ENCODE measurements around the gene GARIN3.
"Not testable (repeated sequence)": the region's sequence is repeated elsewhere in the genome, so short reads cannot be mapped to it uniquely, and the experiment has no call there.

The GARIN3 gene

DNA sequence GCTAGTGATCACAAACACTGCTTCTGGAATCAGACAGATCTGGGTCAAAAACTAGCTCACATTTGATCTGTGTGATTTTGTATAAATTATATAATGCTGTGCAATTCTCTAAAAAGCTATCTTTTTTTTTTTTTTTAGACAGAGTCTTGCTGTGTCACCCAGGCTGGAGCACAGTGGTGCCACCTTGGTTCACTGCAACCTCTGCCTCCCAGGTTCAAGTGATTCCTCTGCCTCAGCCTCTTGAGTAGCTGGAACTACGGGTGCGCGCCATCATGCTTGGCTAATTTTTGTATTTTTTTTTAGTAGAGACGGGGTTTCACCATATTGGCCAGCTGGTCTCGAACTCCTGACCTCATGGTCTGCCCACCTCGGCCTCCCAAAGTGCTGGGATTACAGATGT lies 19.1 kb upstream of the GARIN3 start:
- not testable (repeated sequence) for DNase-seq (ENCODE audit: low spot score)

GRCh38 chr5:157184117-157184670 lies 18.1 kb upstream of the GARIN3 start:
- no peak for DNase-seq (ENCODE audit: low spot score)

DNA sequence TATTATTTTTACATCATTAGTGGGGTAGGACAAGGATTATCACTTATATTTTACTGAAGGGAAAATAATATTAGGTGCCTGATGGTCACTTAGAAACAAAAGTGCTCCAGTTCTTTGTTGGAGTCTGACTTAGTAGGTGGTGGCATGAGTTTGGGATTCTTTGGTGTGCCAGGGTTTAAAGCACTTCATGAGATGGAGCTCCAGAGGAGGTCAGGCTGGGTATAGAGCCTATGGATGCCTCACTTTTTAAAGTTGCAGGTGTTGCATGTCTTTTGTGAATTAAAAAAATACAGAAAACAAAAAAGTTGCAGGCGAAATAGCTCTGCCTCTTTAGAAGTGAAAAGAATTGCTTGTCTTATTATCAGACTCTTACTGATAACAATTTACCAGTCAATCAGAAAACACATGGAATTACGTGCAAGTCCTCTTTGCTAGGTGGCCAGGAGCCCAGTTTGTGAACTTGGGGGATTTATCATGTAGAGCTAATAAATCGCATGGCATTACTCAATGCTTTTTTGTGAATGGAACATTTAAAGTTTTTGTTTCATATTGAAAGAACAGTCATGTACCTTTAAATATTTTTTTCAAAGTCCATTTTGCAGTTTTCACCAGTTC lies 16.2 kb upstream of the GARIN3 start:
- DNase-seq (ENCODE audit: low spot score), result no peak

GRCh38 chr5:157180374-157181264 lies 14.6 kb upstream of the GARIN3 start, which contains the start of gene ITK:
Gene ITK, plus strand, starts transcription at chr5:157180840. Its CDS starts 138 bp downstream, at chr5:157180978.
- no peak for DNase-seq (ENCODE audit: low spot score)

GRCh38 chr5:157178966-157179365 lies 12.9 kb upstream of the GARIN3 start:
- DNase-seq (ENCODE audit: low spot score), result no peak

DNA sequence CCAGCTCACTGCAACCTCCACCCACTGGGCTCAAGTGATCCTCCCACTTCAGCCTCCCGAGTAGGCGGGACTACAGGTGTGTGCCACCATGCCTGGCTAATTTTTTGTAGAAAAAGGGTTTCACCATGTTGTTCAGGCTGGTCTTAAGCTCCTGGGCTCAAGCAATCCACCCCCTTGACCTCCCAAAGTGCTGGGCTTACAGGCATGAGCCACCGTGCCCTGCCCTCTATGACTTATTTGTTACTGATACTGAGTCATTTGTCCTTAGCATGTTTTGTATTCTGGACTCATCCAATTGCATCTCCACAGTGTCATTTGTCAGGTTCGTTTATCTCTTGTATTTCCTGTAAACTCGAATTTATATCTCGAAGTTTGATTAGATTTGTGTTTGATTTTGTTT lies 11.9 kb upstream of the GARIN3 start:
- DNase-seq (ENCODE audit: low spot score), result no peak

DNA sequence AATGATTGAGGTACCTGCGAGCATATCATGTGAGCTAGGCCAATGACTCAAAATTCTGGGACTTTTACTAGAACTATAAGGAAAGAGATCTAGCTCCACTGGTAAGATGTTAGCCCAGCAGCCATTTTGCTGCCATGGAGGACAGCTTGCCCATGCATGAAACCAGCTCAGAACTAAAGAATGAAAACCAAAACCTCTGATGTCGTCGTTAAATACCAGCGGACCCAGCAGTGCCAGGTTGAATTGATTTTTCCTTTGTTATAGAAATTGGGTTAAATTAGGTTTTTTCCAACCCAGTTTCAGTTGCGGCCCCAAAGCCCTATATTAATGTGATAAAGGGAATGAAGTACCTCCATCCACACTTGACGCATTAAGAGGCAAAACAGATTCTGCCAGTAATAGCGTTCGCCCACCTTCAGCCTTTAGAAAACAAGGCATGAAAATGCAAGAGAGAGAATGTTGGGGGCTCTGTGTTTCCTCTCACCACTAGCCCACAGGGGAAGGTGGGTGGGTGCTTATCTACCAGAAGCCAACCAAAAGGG lies 9.1 kb upstream of the GARIN3 start:
- DNase-seq (ENCODE audit: low spot score), result no peak

DNA sequence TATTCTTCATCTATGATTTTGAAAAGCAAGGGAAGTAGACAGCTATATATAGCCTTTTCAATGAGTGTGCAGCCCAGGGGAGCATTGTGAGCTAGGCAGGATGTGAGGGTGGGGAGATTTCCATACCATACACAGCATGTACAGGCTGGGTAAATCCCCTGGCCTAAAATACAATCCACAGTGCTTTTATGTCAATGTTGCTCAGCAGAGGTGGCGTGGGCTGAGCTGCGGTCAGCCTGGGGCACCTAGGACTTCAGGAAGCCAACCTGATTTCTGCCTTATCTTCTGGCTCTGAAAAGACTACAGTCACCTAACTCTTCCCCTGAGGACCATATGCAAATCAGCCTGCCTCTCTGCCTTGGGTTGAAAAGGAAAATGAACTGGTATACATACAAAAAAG lies 6.3 kb upstream of the GARIN3 start:
- no peak for DNase-seq (ENCODE audit: low spot score)

DNA sequence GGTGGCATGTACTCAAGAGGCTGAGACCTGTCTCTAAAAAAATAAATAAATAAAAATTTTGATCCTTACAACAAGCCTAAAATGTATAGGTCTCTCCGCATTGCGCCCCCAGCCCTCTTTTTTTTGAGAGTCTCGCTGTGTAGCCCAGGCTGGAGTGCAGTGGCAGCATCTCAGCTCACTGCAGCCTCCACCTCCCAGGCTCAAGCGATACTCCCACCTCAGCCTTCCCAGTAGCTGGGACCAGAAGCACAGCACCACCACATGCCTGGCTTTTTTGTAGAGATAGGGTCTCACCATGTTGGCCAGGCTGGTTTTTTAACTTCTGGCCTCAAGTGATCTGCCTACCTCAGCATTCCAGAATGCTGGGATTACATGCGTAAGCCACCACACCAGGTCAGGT lies 2.2 kb upstream of the GARIN3 start:
- DNase-seq (ENCODE audit: low spot score), result no peak

GRCh38 chr5:157167214-157167621 lies 1.2 kb upstream of the GARIN3 start:
- DNase-seq (ENCODE audit: low spot score), result no peak

DNA sequence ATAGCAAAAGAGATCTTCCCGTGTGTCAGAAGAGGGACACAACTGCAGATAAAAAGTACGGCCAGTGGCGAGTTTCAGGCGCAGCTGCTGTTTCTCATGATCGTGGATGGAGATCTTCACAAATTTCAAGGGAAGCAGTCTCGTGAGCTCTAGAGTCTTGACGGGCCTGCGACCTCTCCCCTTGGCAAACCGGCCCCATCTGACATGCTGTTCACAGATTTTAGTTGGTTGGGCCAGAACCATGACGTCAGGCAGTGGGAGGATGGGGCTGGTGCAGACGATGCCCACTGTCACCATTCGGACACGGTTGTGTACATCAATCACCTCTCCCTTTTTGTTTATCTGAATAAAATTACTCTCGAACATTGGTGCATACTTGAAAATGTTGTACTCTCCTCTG lies 396 bp downstream of the GARIN3 start:
- DNase-seq (ENCODE audit: low spot score), result no peak

DNA sequence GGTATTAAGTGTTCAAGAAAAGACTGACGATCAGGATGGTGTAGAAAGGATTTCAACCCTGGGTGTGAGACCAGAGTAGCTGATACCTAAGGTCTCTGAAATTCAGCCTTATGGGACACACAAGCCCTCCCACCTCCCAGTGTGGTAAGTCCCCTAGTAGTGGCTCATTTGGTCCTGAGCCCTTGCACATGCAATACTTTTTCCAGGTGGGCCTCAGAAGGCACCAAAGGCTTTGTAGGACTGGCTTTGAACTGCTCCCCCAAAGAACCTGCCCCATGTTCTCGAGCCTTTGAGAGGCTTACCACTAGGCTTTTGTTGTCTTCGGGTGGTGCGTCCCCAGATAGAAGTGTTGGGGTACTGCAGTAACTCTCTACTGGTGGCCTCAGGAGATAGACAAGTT lies 803 bp downstream of the GARIN3 start:
- DNase-seq (ENCODE audit: low spot score), result no peak

DNA sequence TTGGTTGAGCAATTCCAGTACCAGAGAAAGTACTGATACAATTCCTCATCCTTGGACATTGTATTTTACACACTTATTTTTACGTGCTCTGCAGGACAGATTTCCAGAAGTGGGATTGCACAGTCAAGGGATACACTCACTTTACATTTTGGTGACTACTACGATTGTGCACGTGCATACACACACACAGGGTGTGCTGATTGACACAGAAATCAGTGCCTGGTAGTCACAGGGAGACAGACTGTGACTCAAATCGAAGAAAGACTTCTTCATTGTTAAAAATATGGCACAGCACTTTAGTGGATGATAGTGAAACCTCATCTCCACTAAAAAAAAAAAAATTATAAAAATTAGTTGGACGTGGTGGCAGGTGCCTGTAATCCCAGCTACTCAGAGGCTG lies 1.5 kb downstream of the GARIN3 start:
- no peak for DNase-seq (ENCODE audit: low spot score)

- DNase-seq (ENCODE audit: low spot score), result no peak
Measured at GRCh38 chr5:157162919-157163510, 3.0 kb downstream of the GARIN3 start.

GRCh38 chr5:157161996-157162395 lies 4.1 kb downstream of the GARIN3 start:
- no peak for DNase-seq (ENCODE audit: low spot score)

- no peak for DNase-seq (ENCODE audit: low spot score)
Measured at GRCh38 chr5:157160001-157160400, 6.1 kb downstream of the GARIN3 start.

DNA sequence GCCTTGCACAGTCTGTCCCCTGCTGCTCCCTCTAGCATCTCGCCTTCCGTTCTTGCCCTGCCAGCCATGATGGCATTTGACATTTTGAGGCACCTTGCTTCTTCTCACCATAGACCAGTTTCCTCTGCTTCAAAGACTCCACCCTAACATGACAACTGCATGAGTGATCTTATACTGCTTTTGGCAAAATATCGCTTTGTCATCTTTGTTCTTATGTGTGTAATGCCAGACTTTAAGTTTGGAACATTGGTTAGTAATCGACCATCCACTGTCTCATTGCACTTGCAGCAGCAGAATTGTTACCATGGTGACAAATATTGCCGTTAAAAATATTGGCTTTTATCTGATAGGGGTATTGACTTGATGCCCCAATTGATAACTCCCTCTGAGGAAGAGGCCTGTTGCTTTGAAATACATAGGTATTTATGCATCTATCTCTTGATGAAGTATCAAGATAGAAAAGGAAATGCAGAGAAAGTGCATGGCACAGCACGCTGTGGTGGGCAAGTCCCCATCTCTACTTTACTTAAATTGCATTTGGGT lies 6.8 kb downstream of the GARIN3 start:
- no peak for DNase-seq (ENCODE audit: low spot score)

DNA sequence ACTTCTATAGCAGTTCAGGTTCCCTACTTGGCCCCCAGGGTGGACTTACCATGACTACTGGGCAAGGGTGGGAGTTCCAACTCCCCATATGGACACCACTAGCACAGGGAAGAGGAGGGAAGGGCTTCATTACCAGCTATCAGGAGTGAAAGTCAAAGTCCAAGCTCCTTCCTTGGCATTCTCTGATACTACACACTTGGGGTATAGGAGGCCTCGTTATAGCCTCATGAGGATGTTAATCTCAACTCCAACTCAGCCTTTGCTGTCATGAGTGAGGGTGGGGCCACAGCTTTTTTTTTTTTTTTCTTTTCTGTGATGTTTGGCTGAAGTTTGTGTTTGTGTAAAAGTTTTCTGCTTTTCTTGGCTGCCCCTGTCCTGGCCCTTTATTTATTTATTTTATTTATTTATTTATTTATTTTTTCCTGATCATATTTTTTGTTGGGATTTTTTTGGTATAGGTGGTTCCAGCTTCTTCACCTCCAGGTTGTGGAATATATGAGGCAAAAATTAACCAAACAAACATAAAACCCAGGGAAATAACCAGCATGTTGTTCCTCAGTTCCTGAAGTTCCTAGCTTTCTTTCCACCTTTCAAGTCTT lies 8.7 kb downstream of the GARIN3 start:
- DNase-seq (ENCODE audit: low spot score), result no peak

DNA sequence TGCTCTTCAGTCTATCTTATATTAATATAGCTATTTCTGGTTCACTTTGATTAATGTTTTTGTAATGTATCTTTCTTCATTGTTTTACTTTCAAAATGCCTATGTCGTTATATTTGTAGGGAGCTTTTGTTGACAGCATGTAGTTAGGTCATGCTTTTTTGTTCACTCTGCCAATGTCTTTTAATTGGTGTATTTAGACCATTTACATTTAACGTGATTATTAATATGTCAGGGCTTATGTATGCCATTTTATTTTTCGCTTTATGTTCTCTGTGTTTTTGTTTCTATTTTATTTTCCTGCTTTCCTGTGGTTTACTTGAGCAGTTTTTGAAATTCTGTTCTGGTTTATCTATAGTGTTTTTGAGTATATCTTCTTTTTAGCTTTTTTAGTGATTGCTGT lies 10.8 kb downstream of the GARIN3 start:
- no peak for DNase-seq (ENCODE audit: low spot score)

DNA sequence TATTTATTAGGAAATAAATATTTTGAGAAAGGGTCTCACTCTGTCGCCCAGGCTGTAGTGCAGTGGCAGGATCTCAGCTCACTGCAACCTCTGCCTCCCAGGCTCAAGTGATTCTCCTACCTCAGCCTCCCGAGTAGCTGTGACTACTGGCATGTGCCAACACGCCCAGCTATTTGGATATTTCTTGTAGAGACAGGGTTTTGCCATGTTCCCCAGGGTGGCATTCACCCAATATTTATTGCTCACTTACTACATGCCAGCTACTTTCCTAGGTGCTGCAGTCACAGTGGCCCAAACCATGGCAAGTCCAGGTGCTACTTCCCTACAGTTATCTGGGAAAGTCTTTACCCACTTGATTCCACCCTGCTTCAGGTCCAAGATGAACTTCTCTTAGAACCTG lies 15.1 kb downstream of the GARIN3 start:
- no peak for DNase-seq (ENCODE audit: low spot score)

DNA sequence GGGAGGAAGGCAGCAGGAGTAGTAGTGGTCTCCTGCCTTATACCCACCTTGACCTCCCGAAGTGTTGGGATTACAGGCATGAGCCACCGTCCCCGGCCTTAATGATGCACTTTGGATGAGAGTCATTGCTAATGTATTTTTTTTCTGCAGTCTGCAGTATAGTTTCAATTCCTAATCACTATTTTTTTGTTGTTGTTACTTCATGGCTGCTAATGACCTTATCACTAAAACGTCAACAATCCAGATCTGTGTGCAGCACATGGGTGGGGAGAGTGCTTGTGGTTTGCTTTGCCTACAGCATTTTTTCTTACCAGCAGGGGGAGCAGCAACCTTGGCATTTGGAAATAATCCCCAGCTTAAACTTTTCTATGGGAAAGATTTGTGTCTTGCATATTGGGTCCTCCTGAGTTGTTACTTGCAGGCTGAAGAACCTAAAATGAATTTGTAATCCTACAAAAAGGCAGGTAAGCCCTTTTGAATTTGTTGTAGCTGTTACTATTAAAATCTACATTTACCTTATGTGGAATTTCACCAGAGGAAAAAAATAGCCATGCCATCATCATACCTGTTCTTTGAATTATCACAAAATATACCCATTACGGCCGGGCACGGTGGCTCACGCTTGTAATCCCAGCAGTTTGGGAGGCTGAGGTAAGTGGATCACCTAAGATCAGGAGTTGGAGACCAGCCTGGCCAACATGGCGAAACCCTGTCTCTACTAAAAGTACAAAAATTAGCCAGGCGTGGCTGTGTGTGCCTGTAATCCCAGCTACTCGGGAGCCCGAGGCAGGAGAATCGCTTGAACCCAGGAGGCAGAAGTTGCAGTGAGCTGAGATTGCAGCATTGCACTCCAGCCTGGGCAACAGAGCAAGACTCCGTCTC lies 17.1 kb downstream of the GARIN3 start:
- DNase-seq (ENCODE audit: low spot score), result peak; percentile 72

Data from iPS-NIHi11 (cell line).